Skeletal muscle satellite cell (primary cell): ENCODE measurements around the gene PSMD3.
"Not testable (repeated sequence)": the region's sequence is repeated elsewhere in the genome, so short reads cannot be mapped to it uniquely, and the experiment has no call there.

ENCODE experiments used
- H3K27me3 ChIP-seq: 2 replicates; pipeline ENCODE4 v1.7.0; 2013; ENCODE audit warnings: low read length; ENCODE audit not compliant: control insufficient read depth, insufficient read depth
- H3K36me3 ChIP-seq: 2 replicates; pipeline ENCODE4 v1.7.0; 2013; ENCODE audit warnings: mild to moderate bottlenecking, control low read depth, low read length; ENCODE audit not compliant: insufficient read depth
- H3K4me1 ChIP-seq: 2 replicates; pipeline ENCODE4 v1.7.0; 2013; ENCODE audit warnings: low read length; ENCODE audit not compliant: control insufficient read depth, insufficient read depth
- H3K4me2 ChIP-seq: 2 replicates; pipeline ENCODE4 v1.7.0; 2013; ENCODE audit warnings: mild to moderate bottlenecking, low read length
- H3K4me3 ChIP-seq: 2 replicates; pipeline ENCODE4 v1.7.0; 2013; ENCODE audit warnings: low read length
- H3K9ac ChIP-seq: 2 replicates; pipeline ENCODE4 v1.7.0; 2013; ENCODE audit warnings: mild to moderate bottlenecking, low read depth, low read length, moderate library complexity
- H3K9me3 ChIP-seq: replicated peaks from 2 replicates; pipeline ENCODE4 v1.7.0; 2013; ENCODE audit warnings: mild to moderate bottlenecking, control low read depth, low read length

The PSMD3 gene

DNA sequence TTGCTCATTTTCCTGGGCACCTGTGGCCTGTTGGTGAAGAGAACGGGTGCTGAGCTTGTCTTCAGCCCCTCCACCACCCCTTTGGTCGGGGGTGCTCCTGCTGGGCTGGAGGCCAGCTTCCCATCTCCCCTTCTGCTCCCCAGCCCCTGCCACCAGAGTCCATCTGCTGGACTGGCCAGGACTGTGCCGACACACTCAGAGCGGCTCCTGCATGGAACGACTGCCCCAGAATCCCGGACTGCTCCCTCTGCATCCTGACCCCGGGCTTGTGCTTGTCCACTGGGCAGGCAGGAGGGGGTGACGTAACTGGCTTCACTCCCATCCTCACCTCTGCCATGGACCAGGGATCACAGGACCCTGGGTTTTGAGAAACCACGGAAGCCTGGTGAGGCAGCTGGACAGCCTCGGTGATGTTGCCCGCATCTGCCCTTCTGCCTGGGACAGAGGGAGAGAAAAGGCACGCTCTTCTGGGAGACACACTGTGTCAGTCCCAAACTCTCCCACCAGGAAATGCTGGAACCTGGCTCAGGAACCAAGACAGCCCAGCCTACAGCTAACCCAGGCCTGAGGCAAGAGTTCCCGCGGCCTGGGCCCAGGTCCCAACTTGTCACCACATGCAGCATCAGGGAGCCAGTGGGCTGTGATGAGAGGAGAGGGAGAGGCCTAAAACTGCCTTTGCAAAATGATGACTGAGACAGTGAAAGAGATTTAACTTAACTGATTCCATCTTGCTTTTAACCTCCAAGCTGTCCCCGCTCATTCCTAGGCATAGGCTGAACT lies 33.9 kb upstream of the PSMD3 start:
- Histone ChIP-seq H3K27me3 (peaks cover 22% of the 10 kb centered on the region), H3K9ac (no peak overlapping the region), H3K4me2 (no peak overlapping the region), H3K4me1 (no peaks in the 10 kb centered on the region), H3K9me3 (no peaks in the 10 kb centered on the region), H3K4me3 (no peak overlapping the region), H3K36me3 (no peaks in the 10 kb centered on the region)

DNA sequence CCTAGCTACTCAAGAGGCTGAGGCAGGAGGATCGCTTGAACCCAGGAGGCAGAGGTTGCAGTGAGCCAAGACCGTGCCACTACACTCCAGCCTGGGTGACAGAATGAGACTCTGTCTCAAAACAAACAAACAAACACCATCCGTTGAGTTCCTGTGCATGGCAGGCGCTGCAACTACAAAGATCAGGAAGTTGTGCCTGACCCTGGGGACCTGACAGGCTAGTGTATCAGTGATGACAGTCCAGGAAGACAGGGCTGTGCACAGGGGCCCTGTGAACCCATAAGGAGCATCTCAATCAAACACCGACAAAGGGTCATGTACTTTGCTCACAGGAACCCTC lies 32.1 kb upstream of the PSMD3 start:
- not testable (repeated sequence) for H3K36me3 ChIP-seq, H3K4me2 ChIP-seq, H3K9ac ChIP-seq, H3K9me3 ChIP-seq, H3K4me3 ChIP-seq, H3K4me1 ChIP-seq
- H3K27me3 ChIP-seq: peaks cover 17% of the 10 kb centered on the region

DNA sequence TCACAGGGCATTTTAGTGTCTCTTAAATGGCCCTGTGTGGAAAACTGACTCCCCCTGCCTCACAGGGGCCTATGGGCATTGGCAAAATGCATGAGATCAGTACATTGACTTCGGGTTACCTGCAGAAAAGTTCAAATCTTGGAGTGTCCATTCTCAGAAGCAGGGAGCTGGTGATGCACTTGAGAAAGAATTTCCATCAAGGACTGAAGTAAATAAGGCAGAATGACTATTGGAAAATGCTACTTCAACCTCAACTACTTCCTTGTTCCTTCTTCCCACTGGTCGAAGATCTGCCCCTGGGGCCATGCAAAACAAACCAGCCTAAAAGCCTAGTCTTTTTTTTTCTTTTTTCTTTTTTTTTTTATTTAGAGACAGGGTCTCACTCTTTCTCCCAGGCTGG lies 31.6 kb upstream of the PSMD3 start:
- no peaks in the 10 kb centered on the region for H3K36me3 ChIP-seq
- H3K4me2 ChIP-seq: no peak overlapping the region
- H3K4me3 ChIP-seq: no peak overlapping the region
- peaks cover 11% of the 10 kb centered on the region for H3K4me1 ChIP-seq
- peaks cover 14% of the 10 kb centered on the region for H3K27me3 ChIP-seq
- H3K9me3 ChIP-seq: no peaks in the 10 kb centered on the region
- H3K9ac ChIP-seq: no peak overlapping the region

DNA sequence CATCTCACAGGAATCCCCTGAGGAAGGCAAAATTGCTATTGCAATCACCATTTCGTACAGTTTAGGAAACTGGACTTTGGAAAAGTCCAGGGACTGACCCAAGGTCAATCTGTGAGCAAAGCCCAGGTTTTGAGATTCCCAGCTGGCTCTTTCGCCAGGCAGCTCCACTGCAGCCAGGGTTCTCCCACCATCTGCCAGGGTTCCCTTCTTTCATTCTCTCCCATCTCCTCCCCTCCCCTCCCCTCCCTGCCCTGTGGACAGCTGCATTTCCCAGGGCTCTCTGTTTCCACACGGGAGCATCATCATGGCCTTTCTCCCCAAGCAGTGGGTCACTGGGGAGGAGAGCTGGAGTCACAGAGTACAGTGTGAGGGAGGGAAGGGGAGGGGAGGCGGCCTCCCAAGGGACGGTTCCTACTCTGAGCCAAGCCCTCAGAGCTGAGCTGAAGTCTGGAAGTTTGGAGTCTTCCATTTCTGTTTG lies 29.7 kb upstream of the PSMD3 start:
- Histone ChIP-seq H3K4me1 (peaks cover 11% of the 10 kb centered on the region), H3K36me3 (no peaks in the 10 kb centered on the region), H3K27me3 (peaks cover 6% of the 10 kb centered on the region), H3K9ac (no peak overlapping the region), H3K4me3 (no peak overlapping the region), H3K9me3 (no peaks in the 10 kb centered on the region), H3K4me2 (no peak overlapping the region)

DNA sequence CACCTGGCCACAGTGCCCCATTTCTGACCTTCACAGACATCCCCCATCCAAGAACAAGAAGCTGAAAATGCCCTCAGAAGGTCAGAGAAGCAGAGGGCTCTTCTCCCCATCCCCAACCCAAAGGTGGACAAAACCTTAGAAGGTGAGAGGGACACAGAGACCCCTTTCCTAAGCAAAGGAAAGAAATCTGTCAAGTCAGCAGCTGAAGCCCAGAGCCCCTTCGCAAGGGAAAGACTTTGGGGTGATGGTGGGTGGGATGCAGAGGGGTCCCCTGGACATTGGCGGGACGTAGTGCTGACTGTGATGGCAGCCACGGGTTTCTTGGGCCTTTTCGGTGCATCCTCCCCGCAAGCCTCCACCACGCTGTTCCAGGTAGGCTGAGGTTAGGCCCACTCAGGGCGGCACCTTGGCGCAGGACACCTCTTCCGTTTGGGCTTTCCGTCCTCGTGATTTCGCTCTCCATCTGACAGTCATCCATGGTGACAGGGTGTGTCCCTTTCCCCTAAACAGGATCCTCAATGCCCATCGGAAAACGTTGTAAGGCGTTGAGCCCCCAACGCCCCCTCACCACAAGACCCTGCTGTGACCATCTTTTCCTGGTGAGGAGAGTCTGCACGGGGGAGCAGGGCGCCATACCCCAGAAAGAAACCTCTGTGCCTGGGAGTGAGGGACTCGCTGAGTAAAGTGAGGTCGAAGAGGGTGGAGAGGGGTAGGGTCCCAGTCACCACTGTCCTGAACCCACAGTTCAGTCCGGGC lies 28.5 kb upstream of the PSMD3 start:
- Histone ChIP-seq H3K4me2 (peak overlapping the region; percentile 76), H3K9ac (peak overlapping the region; percentile 4), H3K4me3 (peak overlapping the region; percentile 48), H3K27me3 (no peaks in the 10 kb centered on the region), H3K9me3 (no peaks in the 10 kb centered on the region), H3K36me3 (no peaks in the 10 kb centered on the region), H3K4me1 (peaks cover 11% of the 10 kb centered on the region)

DNA sequence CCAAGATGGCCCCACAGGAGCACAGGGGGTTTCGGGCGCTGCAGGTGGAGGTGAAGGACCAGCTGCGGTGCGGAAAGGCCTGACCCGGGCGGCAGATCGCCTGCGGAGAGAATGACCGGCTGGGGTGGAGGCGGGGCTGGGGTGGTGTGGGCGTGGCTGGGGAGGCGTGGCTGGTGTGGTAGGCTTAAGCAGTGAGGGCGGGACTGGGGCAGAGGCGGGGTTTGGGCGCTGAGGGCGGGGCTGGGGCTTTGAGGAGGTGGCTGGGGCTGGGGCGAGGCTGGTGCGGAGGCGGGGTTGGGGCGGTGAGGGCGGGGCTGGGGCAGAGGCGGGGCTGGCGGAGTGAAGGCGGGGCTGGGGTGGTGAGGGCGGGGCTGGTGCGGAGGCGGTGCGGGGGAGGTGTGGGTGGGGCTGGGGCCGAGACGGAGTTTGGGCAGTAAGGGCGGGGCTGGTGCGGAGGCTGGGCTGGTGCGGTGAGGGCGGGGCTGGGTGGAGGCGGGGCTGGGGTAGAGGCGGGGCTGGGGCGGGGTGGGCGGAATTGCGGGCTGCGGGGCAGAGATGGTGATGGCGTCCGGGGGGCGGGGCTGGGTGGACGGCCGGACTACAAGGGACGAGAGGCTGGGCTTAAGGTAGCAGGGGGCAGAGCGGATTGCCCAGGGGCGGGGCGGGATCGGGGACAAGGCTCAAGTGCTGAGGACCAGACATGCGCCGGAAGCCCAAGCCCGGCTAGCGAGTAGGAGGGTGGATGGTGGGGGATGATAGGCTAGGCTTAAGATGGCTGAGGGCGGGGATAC lies 27.7 kb upstream of the PSMD3 start:
- Histone ChIP-seq H3K4me1 (peaks cover 11% of the 10 kb centered on the region), H3K36me3 (no peaks in the 10 kb centered on the region), H3K4me3 (peak overlapping the region; percentile 71), H3K4me2 (peak overlapping the region; percentile 86), H3K9ac (peak overlapping the region; percentile 65), H3K27me3 (no peaks in the 10 kb centered on the region), H3K9me3 (no peaks in the 10 kb centered on the region)

DNA sequence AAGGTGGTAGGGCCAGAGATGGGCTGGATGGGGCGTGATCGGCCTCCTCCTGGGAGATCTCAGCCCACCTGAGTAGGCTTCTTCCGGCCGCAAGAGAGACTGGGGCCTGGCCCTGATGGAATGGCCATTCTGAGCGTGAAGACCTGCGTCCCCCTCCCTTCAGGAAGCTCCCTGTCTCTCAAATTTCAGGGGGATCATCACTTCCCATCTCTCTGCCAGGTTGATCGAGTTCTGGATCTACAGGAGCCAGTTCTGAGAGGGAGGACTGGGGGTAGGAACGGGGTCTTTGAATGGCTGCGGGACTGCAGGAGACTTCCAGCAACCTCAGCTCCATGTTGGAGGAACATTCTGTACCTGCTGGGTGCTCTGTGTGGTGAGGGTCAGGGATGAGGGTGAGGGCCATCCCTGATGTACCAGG lies 27.1 kb upstream of the PSMD3 start:
- peaks cover 11% of the 10 kb centered on the region for H3K4me1 ChIP-seq
- H3K36me3 ChIP-seq: no peaks in the 10 kb centered on the region
- peak overlapping the region; percentile 71 for H3K4me3 ChIP-seq
- H3K4me2 ChIP-seq: peak overlapping the region; percentile 86
- H3K9ac ChIP-seq: peak overlapping the region; percentile 65
- no peaks in the 10 kb centered on the region for H3K9me3 ChIP-seq
- no peaks in the 10 kb centered on the region for H3K27me3 ChIP-seq

DNA sequence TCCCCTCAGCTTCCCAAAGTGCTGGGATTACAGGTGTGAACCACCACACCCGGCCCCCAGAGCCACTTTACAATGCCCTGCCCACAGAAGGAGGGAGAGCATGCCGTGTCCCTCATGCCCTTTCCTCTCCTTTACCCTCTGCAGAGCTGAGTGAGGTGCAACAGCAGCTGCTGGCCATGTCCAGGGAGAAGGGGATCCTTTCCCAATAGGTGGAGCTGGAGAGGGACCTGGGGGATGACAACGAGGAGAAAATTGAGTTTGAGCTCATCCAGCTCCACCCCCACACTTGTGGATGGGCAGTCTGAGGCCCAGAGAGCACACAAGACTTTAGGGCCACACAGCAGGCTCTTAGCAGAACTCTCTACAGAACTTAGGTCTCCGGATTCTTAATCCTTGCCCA lies 25.7 kb upstream of the PSMD3 start:
- H3K4me2 ChIP-seq: no peak overlapping the region
- H3K4me3 ChIP-seq: no peak overlapping the region
- no peak overlapping the region for H3K9ac ChIP-seq
- H3K36me3 ChIP-seq: no peaks in the 10 kb centered on the region
- no peaks in the 10 kb centered on the region for H3K9me3 ChIP-seq
- peaks cover 13% of the 10 kb centered on the region for H3K4me1 ChIP-seq
- no peaks in the 10 kb centered on the region for H3K27me3 ChIP-seq

DNA sequence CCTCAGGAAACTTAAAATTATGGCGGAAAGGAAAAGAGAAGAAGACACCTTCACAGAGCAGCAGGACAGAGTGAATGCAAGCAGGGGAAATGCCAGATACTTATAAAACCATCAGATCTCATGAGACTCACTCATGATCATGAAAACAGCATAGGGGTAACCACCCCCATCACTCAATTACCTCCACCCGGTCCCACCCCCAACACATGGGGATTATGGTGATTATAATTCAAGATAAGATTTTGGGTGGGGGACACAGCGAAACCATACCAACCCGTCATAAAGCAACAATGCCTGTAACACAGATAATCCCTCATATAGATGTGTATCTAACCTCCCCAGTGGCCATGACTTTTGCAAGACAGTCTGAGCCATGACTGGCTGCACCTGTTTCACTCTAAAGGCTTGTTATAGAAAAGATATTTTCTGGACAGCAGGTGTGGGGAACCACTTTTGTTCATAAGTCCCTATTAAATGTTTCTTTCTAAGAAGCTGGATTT lies 24.8 kb upstream of the PSMD3 start:
- Histone ChIP-seq H3K27me3 (peaks cover 6% of the 10 kb centered on the region), H3K4me2 (no peak overlapping the region), H3K9ac (no peak overlapping the region), H3K36me3 (no peaks in the 10 kb centered on the region), H3K4me3 (no peak overlapping the region), H3K9me3 (no peaks in the 10 kb centered on the region), H3K4me1 (peaks cover 13% of the 10 kb centered on the region)

DNA sequence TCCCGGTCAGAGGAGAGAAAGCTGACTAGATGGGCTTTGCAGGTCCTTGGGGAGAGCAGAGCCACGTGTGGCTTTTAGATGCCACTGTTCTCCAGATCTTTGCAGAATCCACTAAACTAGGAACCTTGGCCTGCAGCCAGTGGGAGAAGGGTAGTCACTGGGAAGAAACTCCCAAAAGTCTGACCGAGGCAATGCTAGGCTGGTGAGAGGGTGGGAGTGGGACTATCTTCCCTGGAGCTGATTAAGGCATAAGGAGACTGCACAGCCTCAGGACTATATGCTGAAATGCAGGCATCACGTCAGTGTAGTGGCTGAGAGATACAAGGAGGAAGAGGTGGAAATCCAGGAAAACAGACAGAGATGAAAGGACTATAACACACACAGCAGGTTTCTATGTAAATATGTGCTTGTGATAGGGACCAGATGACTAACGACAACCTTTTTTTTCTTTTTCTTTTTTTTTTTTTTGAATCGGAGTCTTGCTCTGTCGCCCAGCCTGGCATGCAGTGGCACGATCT lies 20.0 kb upstream of the PSMD3 start:
- Histone ChIP-seq H3K27me3 (peaks cover 29% of the 10 kb centered on the region), H3K9me3 (no peaks in the 10 kb centered on the region), H3K9ac (no peak overlapping the region), H3K4me3 (no peak overlapping the region), H3K36me3 (no peaks in the 10 kb centered on the region), H3K4me2 (no peak overlapping the region), H3K4me1 (peaks cover 2% of the 10 kb centered on the region)

DNA sequence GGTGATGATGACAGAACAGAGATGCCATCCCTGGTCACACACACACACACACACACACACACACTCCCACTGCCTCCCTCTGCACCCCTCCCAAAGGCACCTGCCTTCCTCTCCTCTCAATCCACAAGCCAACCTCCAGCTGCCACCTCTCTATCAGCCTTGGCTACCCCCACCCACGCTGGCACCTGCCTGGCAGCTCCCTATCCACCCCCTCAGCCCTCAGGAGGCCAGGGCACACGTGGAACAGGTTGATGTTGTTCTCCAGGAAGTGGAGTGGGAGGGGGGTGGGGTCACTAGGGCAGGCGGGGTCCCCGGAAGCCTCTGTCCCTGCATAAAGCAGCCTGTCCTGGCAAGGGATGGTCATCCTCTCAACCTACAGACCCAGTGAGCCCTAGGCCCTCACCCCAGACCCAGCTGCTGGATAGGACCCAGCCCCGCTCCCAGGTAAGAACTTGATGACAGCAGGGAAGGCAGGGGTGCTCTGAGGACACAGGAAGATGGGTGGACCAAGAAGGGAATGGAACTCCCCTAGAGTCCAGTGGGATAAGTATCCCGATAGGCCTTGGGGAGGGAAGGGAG lies 17.9 kb upstream of the PSMD3 start, which contains the start of gene GSDMA:
Gene GSDMA, plus strand, starts transcription at position 363 of the 579 bp plus-strand sequence. CDS start 2,684 bp downstream, outside the sequence.
- peaks cover 2% of the 10 kb centered on the region for H3K4me1 ChIP-seq
- no peak within 1 kb of the TSS for H3K4me3 ChIP-seq
- no peaks in the 10 kb centered on the region for H3K36me3 ChIP-seq
- H3K9ac ChIP-seq: no peak within 1 kb of the TSS
- peaks cover 41% of the 10 kb centered on the region for H3K27me3 ChIP-seq
- H3K9me3 ChIP-seq: no peaks in the 10 kb centered on the region
- H3K4me2 ChIP-seq: no peak within 1 kb of the TSS
